GM10248 (cell line): ENCODE results near the gene HEATR5B.
"Not testable (repeated sequence)": the region's sequence is repeated elsewhere in the genome, so short reads cannot be mapped to it uniquely, and the experiment has no call there.

Experiments
- CTCF ChIA-PET: fragments of 300-600 bp; sonication (Branson Sonifier 250); formaldehyde crosslinking; extraction: SDS; loops from one replicate; lab custom pipeline; 2021; ENCODE audit warnings: antibody characterized with exemption; lab: Yijun Ruan, JAX
- POLR2A ChIA-PET: fragments of 350-650 bp; sonication (Branson Sonifier 250); formaldehyde crosslinking; extraction: SDS; loops from one replicate; lab custom pipeline; 2020; ENCODE audit warnings: antibody characterized with exemption; lab: Yijun Ruan, JAX
- DNase-seq: peaks from one replicate; pipeline ENCODE4 v3.0.0; 2012; ENCODE audit errors: extremely low spot score
- TF ChIP-seq, protein P1 (sequence below): IDR thresholded peaks from 2 replicates; pipeline ENCODE4 v1.5.1; 2012; ENCODE audit warnings: mild to moderate bottlenecking, low read depth; ENCODE audit errors: extremely low read depth, missing control alignments, control extremely low read depth

HEATR5B gene

DNA sequence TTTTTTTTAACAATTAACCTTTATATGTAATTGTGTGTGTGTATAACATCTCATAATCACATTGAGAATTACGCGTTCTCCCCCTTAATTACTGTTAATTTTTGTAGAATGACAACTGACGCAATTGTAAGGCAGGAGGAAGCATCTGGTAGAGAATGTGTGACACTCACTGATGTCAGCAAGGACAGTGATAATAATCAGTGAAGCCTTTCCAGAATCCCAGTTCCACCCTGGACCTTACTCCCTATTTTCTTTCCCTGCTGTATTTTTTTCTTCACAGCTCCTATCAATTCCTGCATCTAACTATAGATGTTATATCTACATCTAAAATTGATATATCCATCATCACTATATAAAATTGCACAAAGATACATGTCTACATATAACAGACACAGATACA lies 101.7 kb downstream of the HEATR5B start:
- DNase-seq: no peak
- CTCF ChIA-PET: interaction anchor here (1.3 kb wide), 1 partner anchor 20 kb away, joined by 3 read pairs; no protein-coding TSS in a partner anchor
- POLR2A ChIA-PET: no interaction called here
- TF ChIP-seq, protein P1, sequence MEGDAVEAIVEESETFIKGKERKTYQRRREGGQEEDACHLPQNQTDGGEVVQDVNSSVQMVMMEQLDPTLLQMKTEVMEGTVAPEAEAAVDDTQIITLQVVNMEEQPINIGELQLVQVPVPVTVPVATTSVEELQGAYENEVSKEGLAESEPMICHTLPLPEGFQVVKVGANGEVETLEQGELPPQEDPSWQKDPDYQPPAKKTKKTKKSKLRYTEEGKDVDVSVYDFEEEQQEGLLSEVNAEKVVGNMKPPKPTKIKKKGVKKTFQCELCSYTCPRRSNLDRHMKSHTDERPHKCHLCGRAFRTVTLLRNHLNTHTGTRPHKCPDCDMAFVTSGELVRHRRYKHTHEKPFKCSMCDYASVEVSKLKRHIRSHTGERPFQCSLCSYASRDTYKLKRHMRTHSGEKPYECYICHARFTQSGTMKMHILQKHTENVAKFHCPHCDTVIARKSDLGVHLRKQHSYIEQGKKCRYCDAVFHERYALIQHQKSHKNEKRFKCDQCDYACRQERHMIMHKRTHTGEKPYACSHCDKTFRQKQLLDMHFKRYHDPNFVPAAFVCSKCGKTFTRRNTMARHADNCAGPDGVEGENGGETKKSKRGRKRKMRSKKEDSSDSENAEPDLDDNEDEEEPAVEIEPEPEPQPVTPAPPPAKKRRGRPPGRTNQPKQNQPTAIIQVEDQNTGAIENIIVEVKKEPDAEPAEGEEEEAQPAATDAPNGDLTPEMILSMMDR: no peak

DNA sequence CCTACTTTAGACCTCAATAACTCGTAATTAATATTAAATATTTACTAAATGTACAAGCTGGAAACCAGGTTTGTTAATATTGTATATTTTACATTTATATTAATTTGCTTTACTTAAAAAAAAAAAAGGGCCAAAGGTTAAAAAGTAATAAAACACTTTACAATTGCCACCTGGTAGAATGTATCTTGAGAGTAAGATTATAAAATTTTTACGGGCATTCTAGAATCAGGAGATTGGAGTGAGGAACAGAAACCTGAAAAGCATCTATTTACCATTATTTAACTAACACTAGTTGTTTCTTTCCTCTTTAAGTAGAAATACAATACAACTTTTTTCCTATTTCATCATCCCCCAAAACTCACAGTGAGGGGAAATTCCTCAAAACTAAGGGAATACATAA lies 102.3 kb downstream of the HEATR5B start:
- ChIA-PET POLR2A (no interaction called here), CTCF (interaction anchor here (0.8 kb wide), 1 partner anchor 9 kb away, joined by 3 read pairs; no protein-coding TSS in a partner anchor)
- DNase-seq: no peak
- TF ChIP-seq, protein P1: no peak

DNA sequence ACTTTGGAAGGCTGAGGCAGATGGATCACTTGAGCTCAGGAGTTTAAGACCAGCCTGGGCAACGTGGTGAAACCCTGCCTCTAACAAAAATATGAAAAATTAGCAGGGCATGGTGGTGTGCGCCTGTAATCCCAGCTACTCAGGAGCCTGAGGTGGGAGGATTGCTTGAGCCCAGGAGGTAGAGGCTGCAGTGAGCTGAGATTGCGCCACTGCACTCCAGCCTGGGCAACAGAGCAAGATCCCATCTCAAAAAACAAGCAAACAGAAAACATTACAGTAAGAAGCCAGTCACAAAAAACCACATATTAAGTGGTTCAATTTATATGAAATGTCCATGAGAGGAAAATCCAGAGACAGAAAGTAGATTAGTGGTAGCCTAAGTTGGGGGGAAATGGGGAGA lies 105.2 kb downstream of the HEATR5B start:
- POLR2A ChIA-PET, CTCF ChIA-PET, DNase-seq: not testable (repeated sequence)

DNA sequence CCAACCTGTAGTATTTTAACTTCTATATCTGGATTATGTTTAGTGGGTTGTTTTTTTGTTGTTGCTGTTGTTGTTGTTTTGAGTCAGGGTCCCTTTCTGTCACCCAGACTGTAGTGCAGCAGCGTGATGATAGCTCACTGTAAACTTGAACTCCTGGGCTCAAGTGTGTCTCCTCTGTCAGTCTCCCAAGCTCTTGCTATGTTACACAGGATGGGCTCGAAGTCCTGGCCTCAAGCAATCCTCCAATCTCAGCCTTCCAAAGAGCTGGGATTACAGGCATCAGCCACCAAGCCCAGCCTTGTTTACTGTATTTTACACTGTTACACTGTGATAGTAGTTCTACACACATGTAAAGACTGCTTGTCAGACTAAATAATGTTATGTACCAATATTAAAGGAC lies 108.1 kb downstream of the HEATR5B start:
- TF ChIP-seq, protein P1: no peak
- CTCF ChIA-PET: interaction anchor here (1.3 kb wide), 1 partner anchor 12 kb away, joined by 4 read pairs; no protein-coding TSS in a partner anchor
- DNase-seq: no peak
- POLR2A ChIA-PET: no interaction called here

DNA sequence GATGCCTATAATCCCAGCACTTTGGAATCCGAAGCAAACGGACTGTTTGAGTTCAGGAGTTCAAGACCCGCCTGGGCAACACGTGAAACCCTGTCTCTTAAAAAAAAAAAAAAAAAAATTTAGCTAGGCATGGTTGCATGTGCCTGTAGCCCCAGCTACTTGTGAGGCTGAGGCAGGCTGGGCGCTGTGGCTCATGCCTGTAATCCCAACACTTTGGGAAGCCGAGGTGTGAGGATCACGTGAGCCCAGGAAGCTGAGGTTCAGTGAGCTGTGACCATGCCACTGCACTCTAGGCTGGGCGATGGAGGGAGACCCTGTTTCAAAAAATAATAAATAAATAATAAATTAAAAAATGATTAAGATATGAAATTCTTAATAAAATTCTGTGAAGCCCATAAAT lies 108.9 kb downstream of the HEATR5B start:
- ChIA-PET CTCF (interaction anchor here (0.9 to 1.4 kb wide), 2 partner anchors 8 to 26 kb away, joined by 3 to 4 read pairs; no protein-coding TSS in a partner anchor), POLR2A (no interaction called here)
- no peak for DNase-seq
- TF ChIP-seq, protein P1: no peak

DNA sequence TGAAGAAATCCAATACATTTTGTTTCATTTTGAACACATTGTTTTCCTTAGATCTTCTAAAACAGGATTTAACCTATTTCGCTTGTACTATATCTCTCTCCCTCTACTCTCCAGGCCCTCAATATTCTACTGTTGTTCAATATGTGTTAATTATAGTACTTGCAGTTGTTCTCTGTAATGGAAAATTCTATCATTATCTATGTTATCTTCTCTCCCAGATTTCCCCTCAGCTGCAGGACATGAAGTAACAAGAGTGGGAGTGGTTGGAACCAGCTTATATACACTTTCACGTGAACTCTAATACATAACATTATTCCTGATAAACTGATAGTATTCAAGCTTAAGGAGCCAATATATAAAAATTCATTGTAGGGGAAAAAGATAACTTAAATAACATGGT lies 110.9 kb downstream of the HEATR5B start:
- no peak for DNase-seq
- ChIA-PET CTCF (interaction anchor here (1.1 to 1.3 kb wide), 3 partner anchors 12 to 28 kb away, joined by 3 read pairs; no protein-coding TSS in a partner anchor), POLR2A (no interaction called here)
- TF ChIP-seq, protein P1: no peak

DNA sequence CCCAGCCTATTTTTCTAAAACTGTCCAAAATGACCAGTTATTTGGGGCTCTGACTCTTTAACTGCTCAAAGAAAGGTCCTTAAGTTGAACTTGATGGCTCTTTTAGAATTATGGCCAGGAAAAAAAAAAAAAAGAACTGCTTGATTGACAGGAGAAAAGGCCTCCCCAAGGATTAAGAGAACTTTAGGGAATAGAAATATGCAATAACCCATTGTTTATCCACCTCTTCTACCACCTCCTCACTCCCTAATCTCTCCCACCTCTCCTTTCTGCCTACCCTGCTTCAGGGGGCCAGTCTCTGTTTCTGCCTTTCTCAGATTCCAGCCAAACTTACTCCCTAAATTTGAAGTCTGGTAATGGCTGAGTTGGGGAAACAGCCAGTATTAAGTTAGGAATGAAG lies 112.2 kb downstream of the HEATR5B start:
- POLR2A ChIA-PET: no interaction called here
- TF ChIP-seq, protein P1: no peak
- no peak for DNase-seq
- CTCF ChIA-PET: interaction anchor here (1.3 kb wide), 1 partner anchor 13 kb away, joined by 3 read pairs; no protein-coding TSS in a partner anchor
